GM12864 (cell line): ENCODE results near the gene FKBP6.
"Not testable (repeated sequence)": the region's sequence is repeated elsewhere in the genome, so short reads cannot be mapped to it uniquely, and the experiment has no call there.

Experiments
- DNase-seq: peaks from one replicate; pipeline ENCODE4 v3.0.0-alpha.2; 2011; ENCODE audit warnings: low read depth
- H3K4me3 ChIP-seq: 2 replicates; pipeline ENCODE4 v1.5.1; 2011; ENCODE audit warnings: mild to moderate bottlenecking, low read depth, low read length, control low read depth
- CTCF ChIP-seq: IDR thresholded peaks from 2 replicates; pipeline ENCODE4 v1.5.1; 2011; ENCODE audit warnings: low read depth, mild to moderate bottlenecking, moderate library complexity, low read length, control low read depth, inconsistent platforms; ENCODE audit errors: missing control alignments

Gene FKBP6

GRCh38 chr7:73358590-73359275, 30.8 kb downstream of the FKBP6 start:
- TF ChIP-seq CTCF: no peak
- no peak overlapping the region for H3K4me3 ChIP-seq
- DNase-seq: no peak

DNA sequence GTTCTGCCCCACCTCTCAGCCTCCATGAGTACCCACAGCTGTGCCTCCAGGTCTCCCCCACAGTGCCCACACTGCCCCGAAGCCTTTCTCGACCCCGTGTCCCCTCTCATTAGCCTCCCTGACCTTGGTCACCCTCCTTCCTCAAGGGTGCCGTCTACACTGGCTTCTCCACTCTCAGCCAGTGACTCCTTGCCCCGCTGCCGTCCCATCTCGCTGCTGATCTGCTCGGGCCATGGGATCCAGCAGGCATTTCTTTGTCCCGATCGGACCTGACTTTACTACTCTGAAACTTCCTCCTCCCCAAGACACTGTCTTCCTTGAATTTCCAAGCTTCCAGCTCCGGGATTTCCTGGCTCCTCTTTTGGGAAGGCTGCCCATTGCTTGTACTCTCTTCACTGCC, 31.3 kb downstream of the FKBP6 start:
- DNase-seq: no peak
- no peak overlapping the region for H3K4me3 ChIP-seq
- TF ChIP-seq CTCF: no peak

- H3K4me3 ChIP-seq: no peak overlapping the region
- no peak for DNase-seq
- no peak for TF ChIP-seq CTCF
Observed at GRCh38 chr7:73359746-73360375, 31.9 kb downstream of the FKBP6 start.

DNA sequence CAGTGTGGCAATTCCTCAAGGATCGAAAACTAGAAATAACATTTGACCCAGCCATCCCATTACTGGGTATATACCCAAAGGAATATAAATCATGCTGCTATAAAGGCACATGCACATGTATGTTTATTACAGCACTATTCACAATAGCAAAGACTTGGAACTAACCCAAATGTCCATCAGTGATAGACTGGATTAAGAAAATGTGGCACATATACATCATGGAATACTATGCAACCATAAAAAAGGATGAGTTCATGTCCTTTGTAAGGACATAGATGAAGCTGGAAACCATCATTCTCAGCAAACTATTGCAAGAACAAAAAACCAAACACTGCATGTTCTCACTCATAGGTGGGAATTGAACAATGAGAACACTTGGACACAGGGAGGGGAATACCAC, 32.6 kb downstream of the FKBP6 start:
- not testable (repeated sequence) for DNase-seq, H3K4me3 ChIP-seq

DNA sequence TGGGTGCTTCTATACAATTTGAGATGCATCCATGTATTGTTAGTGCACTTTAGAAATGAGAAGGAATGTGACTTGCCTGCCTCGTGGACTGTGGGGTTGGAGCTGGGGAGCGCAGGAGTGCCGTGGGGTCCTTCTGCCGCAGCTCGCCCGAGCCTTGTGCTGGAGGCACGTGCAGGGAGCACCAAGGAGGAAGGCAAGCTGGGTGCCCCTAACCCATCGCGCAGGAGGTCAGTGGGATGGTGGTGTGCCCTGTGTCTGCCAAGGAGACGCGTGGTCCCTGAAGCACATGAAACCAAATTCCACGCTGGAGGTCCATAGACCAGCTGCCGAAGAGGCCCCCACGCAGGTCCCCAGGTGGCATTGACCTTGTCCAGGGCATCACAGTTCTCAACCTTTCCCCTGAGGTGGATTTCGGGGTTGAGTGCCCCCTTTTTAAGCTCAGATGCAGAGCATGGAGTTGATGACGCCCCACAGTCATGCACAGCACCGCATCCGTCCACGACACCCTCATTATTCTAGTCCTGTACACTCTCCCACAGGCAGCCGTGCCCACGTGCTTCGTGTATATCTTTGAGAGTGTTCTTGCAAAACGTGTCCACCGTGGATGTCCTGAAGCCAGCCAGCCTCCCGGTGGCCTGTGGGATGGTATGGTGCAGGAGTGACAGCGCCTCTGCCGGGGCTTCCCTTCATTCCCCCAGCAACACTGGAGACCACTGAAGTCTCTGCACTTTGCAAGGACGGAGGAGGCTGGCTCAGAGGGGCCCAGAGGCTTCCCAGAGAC, 35.5 kb downstream of the FKBP6 start:
- DNase-seq: no peak
- H3K4me3 ChIP-seq: no peak overlapping the region
- TF ChIP-seq CTCF: no peak

DNA sequence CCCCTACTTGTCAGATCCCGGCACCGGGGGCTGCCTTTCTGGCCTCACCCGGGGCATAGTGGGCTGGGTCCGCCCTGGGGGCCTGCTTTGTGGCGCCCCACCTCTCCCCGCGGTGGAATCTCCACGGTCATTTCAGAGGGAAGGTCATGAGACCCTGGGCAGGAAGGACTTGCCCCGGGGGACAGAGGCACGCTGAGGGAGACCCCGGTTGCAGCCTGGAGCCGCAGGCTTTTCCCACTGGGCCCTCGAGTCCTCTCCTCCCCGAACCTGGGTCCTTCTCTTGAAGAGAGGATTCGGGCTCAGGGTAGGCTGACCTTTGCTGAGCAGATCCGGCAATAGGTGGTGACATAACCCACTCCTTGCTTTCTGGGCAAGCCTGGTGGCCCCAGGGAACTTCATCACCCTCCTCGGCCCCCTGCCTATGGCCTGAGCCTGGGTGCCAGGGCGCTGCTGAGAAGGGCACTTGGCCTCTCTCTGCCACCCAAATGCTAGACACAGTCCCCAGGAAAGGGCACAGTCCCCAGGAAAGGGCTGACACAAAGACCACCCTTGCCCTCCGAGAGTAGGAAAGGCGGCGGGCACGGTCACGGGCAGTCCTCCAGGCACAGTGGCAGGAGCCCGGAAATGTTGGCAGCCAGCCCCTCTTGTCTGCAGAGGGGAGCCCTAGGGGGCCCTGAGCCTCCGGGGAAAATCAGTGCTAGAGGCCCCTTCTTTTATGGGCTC, 36.2 kb downstream of the FKBP6 start:
- no peak overlapping the region for H3K4me3 ChIP-seq
- TF ChIP-seq CTCF: no peak
- no peak for DNase-seq

GRCh38 chr7:73366127-73366526, 38.2 kb downstream of the FKBP6 start:
- no peak for TF ChIP-seq CTCF
- no peak overlapping the region for H3K4me3 ChIP-seq
- DNase-seq: no peak
